DND-41 (cell line): ENCODE results near the gene NUAK1.

Experiments
- ATAC-seq: fragments of 200-7000 bp; cut with Tn5 transposase; 3 replicates; pipeline ENCODE4 v1.9.1; 2021; ENCODE audit warnings: low read depth; ENCODE audit not compliant: insufficient read depth
- DNase-seq: peaks from one replicate; pipeline ENCODE4 v3.0.0-alpha.2; 2020
- H2AFZ ChIP-seq: 2 replicates; pipeline ENCODE4 v1.6.0; 2012; ENCODE audit warnings: low read depth, low read length
- H3K27ac ChIP-seq: 2 replicates; pipeline ENCODE4 v1.5.1; 2012; ENCODE audit warnings: low read length, inconsistent platforms
- H3K27me3 ChIP-seq: fragments of 200-600 bp; sonication (generic); 2 replicates; pipeline ENCODE4 v1.6.0; 2012; ENCODE audit warnings: low read length, mild to moderate bottlenecking, inconsistent platforms; ENCODE audit not compliant: insufficient read depth, poor library complexity
- H3K36me3 ChIP-seq: 2 replicates; pipeline ENCODE4 v1.5.1; 2012; ENCODE audit warnings: low read length, inconsistent platforms; ENCODE audit not compliant: insufficient read depth
- H3K4me1 ChIP-seq: 2 replicates; pipeline ENCODE4 v1.5.1; 2012; ENCODE audit warnings: mild to moderate bottlenecking, low read length; ENCODE audit not compliant: insufficient read depth
- H3K4me2 ChIP-seq: 2 replicates; pipeline ENCODE4 v1.6.0; 2012; ENCODE audit warnings: mild to moderate bottlenecking, moderate library complexity, low read length, inconsistent platforms; ENCODE audit not compliant: insufficient read depth
- H3K4me3 ChIP-seq, 2 experiments: fragments of 200-600 bp in 1 of 2; shearing (Covaris generic) in 1 of 2; 2 replicates each; pipeline ENCODE4 v1.5.1; 2012 to 2016; ENCODE audit warnings: inconsistent platforms in 2 of 2, low read length in 2 of 2, mild to moderate bottlenecking in 2 of 2, low read depth in 1 of 2, moderate library complexity in 1 of 2
- H3K79me2 ChIP-seq: 2 replicates; pipeline ENCODE4 v1.6.0; 2012; ENCODE audit warnings: low read length, inconsistent platforms; ENCODE audit not compliant: insufficient read depth
- H3K9ac ChIP-seq: 2 replicates; pipeline ENCODE4 v1.6.0; 2012; ENCODE audit warnings: low read depth, mild to moderate bottlenecking, inconsistent platforms, low read length, moderate library complexity
- H3K9me3 ChIP-seq: 2 replicates; pipeline ENCODE4 v1.5.1; 2012; ENCODE audit warnings: low read length, moderate library complexity, mild to moderate bottlenecking, inconsistent platforms; ENCODE audit not compliant: insufficient read depth, severe bottlenecking
- H4K20me1 ChIP-seq: 2 replicates; pipeline ENCODE4 v1.6.0; 2012; ENCODE audit warnings: low read length; ENCODE audit not compliant: insufficient read depth
- CTCF ChIP-seq: IDR thresholded peaks from 2 replicates; pipeline ENCODE4 v1.5.1; 2012; ENCODE audit warnings: borderline replicate concordance, low read length, moderate library complexity, mild to moderate bottlenecking; ENCODE audit not compliant: poor library complexity, severe bottlenecking; ENCODE audit errors: extremely low read depth
- EZH2 ChIP-seq: IDR thresholded peaks from 3 replicates; pipeline ENCODE4 v1.6.1; 2012; ENCODE audit warnings: borderline replicate concordance, low read depth, mild to moderate bottlenecking, moderate library complexity, low read length, inconsistent platforms; ENCODE audit not compliant: severe bottlenecking

Gene NUAK1

DNA sequence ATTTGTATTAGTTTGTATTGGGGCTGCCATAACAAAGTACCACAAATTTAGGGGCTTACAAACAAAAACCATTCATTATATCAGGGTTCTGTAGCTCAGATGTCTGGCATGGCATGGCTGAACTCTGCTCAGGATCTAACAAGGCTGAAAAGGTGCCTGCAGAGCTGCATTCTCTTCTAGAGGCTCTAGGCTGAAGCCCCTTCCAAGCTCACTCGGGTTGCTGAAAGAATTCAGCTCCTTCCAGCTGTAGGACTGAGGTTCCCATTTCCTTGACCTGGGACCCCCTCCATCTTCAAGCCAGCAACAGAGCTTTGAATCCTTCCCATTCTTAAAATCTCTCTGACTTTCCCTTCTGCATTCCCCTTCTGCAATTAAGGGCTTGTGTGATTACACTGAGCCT, 90.7 kb downstream of the NUAK1 start:
- H3K79me2 ChIP-seq = no peaks in the 10 kb centered on the region
- H3K4me3 ChIP-seq = no peak overlapping the region
- TF ChIP-seq EZH2 (no peak), CTCF (no peak)
- H3K27me3 ChIP-seq = peaks cover 10% of the 10 kb centered on the region
- H3K36me3 ChIP-seq = no peaks in the 10 kb centered on the region
- H3K4me1 ChIP-seq = no peaks in the 10 kb centered on the region
- no peaks in the 10 kb centered on the region for H4K20me1 ChIP-seq
- no peak overlapping the region for H3K9ac ChIP-seq
- H3K27ac ChIP-seq = no peak overlapping the region
- H3K9me3 ChIP-seq = no peaks in the 10 kb centered on the region
- no peak for DNase-seq
- ATAC-seq = no peak
- no peak overlapping the region for H3K4me2 ChIP-seq
- no peak overlapping the region for H2AFZ ChIP-seq

DNA sequence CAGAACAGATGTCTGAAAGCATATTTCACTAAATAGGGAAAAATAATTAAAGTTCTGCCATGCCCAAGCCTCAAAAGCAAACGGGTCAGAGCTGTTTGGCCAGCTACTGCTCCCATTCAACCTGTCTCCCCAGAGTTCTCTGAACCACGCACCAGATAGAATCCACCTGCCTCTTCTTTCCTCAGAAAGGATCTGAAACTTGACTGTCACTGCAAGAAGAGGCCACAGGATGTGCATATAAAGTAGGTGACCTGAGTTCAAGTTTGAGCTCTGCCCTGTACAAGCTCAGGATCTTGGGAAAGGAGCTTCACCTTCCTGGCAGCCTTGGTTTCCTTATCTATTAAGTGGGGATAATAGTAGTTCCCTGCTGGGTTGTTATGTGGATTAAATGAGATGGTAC, 91.8 kb downstream of the NUAK1 start:
- Histone ChIP-seq H3K4me1 (no peaks in the 10 kb centered on the region), H3K27me3 (peaks cover 10% of the 10 kb centered on the region), H3K36me3 (no peaks in the 10 kb centered on the region), H3K4me2 (no peak overlapping the region), H4K20me1 (no peaks in the 10 kb centered on the region), H3K9ac (no peak overlapping the region), H3K27ac (no peak overlapping the region), H2AFZ (no peak overlapping the region), H3K79me2 (no peaks in the 10 kb centered on the region), H3K9me3 (no peaks in the 10 kb centered on the region), H3K4me3 (no peak overlapping the region)
- DNase-seq (no peak), ATAC-seq (no peak)
- no peak for TF ChIP-seq EZH2
- TF ChIP-seq CTCF = no peak

- Histone ChIP-seq H3K4me2 (no peak overlapping the region), H3K36me3 (no peaks in the 10 kb centered on the region), H3K9me3 (no peaks in the 10 kb centered on the region), H3K27me3 (peaks cover 10% of the 10 kb centered on the region), H4K20me1 (no peaks in the 10 kb centered on the region), H3K9ac (no peak overlapping the region), H3K79me2 (no peaks in the 10 kb centered on the region), H3K4me1 (no peaks in the 10 kb centered on the region), H3K27ac (no peak overlapping the region), H3K4me3 (no peak overlapping the region), H2AFZ (no peak overlapping the region)
- TF ChIP-seq EZH2 (no peak), CTCF (no peak)
- no peak for DNase-seq
- ATAC-seq = no peak
Observed at GRCh38 chr12:106046301-106046846, 92.4 kb downstream of the NUAK1 start.

- DNase-seq (no peak), ATAC-seq (no peak)
- H3K79me2 ChIP-seq = no peaks in the 10 kb centered on the region
- H3K9me3 ChIP-seq = no peaks in the 10 kb centered on the region
- no peaks in the 10 kb centered on the region for H4K20me1 ChIP-seq
- no peak overlapping the region for H3K9ac ChIP-seq
- TF ChIP-seq EZH2 (no peak), CTCF (no peak)
- H3K27ac ChIP-seq = no peak overlapping the region
- H3K4me3 ChIP-seq = no peak overlapping the region
- no peak overlapping the region for H3K4me2 ChIP-seq
- no peaks in the 10 kb centered on the region for H3K36me3 ChIP-seq
- H2AFZ ChIP-seq = no peak overlapping the region
- no peaks in the 10 kb centered on the region for H3K4me1 ChIP-seq
- peaks cover 10% of the 10 kb centered on the region for H3K27me3 ChIP-seq
Observed at GRCh38 chr12:106045251-106045674, 93.5 kb downstream of the NUAK1 start.
